Hypothalamus (tissue), 51 donors: ENCODE results near the gene ATP8A1.
"Not testable (repeated sequence)": the region's sequence is repeated elsewhere in the genome, so short reads cannot be mapped to it uniquely, and the experiment has no call there.

Experiments
- DNase-seq, 51 donors: peaks; one replicate each; lab custom pipeline; 2025; lab: John Stamatoyannopoulos, UW

The ATP8A1 gene

GRCh38 chr4:42652529-42653231, 4.2 kb downstream of the ATP8A1 start:
- DNase-seq, result not testable (repeated sequence)

GRCh38 chr4:42649870-42650269, 7.0 kb downstream of the ATP8A1 start:
- DNase-seq, result no peak

GRCh38 chr4:42646999-42647541, 9.8 kb downstream of the ATP8A1 start:
- no peak for DNase-seq

- peak in 2 of 51 donors; percentile 14 to 18 for DNase-seq
Measured at GRCh38 chr4:42646013-42646784, 10.7 kb downstream of the ATP8A1 start.

- no peak for DNase-seq
Measured at GRCh38 chr4:42644897-42645296, 12.0 kb downstream of the ATP8A1 start.

- DNase-seq, result no peak
Measured at GRCh38 chr4:42643685-42644084, 13.2 kb downstream of the ATP8A1 start.

GRCh38 chr4:42642845-42643615, 13.9 kb downstream of the ATP8A1 start:
- DNase-seq, result no peak

- DNase-seq, result peak in 1 of 51 donors; percentile 33
Measured at GRCh38 chr4:42642101-42642797, 14.7 kb downstream of the ATP8A1 start.

- no peak for DNase-seq
Measured at GRCh38 chr4:42641656-42642055, 15.2 kb downstream of the ATP8A1 start.

GRCh38 chr4:42641161-42641560, 15.7 kb downstream of the ATP8A1 start:
- peak in 1 of 51 donors; percentile 54 for DNase-seq

- no peak for DNase-seq
Measured at GRCh38 chr4:42640613-42641012, 16.3 kb downstream of the ATP8A1 start.

GRCh38 chr4:42638993-42639392, 17.9 kb downstream of the ATP8A1 start:
- no peak for DNase-seq

GRCh38 chr4:42638321-42638720, 18.6 kb downstream of the ATP8A1 start:
- DNase-seq, result no peak

- DNase-seq, result no peak
Measured at GRCh38 chr4:42637867-42638266, 19.0 kb downstream of the ATP8A1 start.

GRCh38 chr4:42637104-42637503, 19.8 kb downstream of the ATP8A1 start:
- DNase-seq, result no peak

GRCh38 chr4:42636645-42636949, 20.3 kb downstream of the ATP8A1 start:
- peak in 1 of 51 donors; percentile 56 for DNase-seq

- peak in 1 of 51 donors; percentile 27 for DNase-seq
Measured at GRCh38 chr4:42633605-42634388, 23.1 kb downstream of the ATP8A1 start.

- DNase-seq, result peak in 1 of 51 donors; percentile 14
Measured at GRCh38 chr4:42632653-42633382, 24.1 kb downstream of the ATP8A1 start.

GRCh38 chr4:42630908-42631307, 26.0 kb downstream of the ATP8A1 start:
- no peak for DNase-seq
